H9 (cell line): Measurements from ENCODE around the gene GYS2. TPM values are rescaled to one million over a fixed set of nuclear protein-coding genes. Genes with fewer than 3 reads are reported as not detected.

Experiments used
- DNase-seq: peaks from one replicate; pipeline ENCODE4 v3.0.0-alpha.2; 2017
- H2AFZ ChIP-seq: one replicate; pipeline ENCODE4 v1.6.1; 2013; ENCODE audit warnings: mild to moderate bottlenecking, low read length, control low read depth, moderate library complexity
- H2AK5ac ChIP-seq: 2 replicates; pipeline ENCODE4 v1.6.1; 2013; ENCODE audit warnings: low read length, control low read depth, mixed read lengths; ENCODE audit not compliant: insufficient read length
- H2BK120ac ChIP-seq: one replicate; pipeline ENCODE4 v1.6.1; 2013; ENCODE audit warnings: low read depth, mild to moderate bottlenecking, low read length, control low read depth, inconsistent platforms; ENCODE audit not compliant: poor library complexity, severe bottlenecking
- H2BK12ac ChIP-seq: 2 replicates; pipeline ENCODE4 v1.6.1; 2013; ENCODE audit warnings: low read length, control low read depth, mixed read lengths, low read depth; ENCODE audit not compliant: insufficient read length
- H2BK15ac ChIP-seq: 2 replicates; pipeline ENCODE4 v1.6.1; 2013; ENCODE audit warnings: low read depth, low read length, control low read depth
- H2BK20ac ChIP-seq: one replicate; pipeline ENCODE4 v1.6.1; 2013; ENCODE audit warnings: low read depth, mild to moderate bottlenecking, low read length, control low read depth, inconsistent platforms; ENCODE audit not compliant: poor library complexity, severe bottlenecking
- H2BK5ac ChIP-seq: 2 replicates; pipeline ENCODE4 v1.6.1; 2013; ENCODE audit warnings: low read length, control low read depth, mixed read lengths; ENCODE audit not compliant: insufficient read length
- H3K14ac ChIP-seq: 2 replicates; pipeline ENCODE4 v1.6.1; 2013; ENCODE audit warnings: low read length, control low read depth; ENCODE audit not compliant: insufficient read depth
- H3K18ac ChIP-seq: 2 replicates; pipeline ENCODE4 v1.6.1; 2013; ENCODE audit warnings: low read depth, mild to moderate bottlenecking, mixed read lengths, low read length, control low read depth; ENCODE audit not compliant: insufficient read length
- H3K23ac ChIP-seq: 2 replicates; pipeline ENCODE4 v1.6.1; 2013; ENCODE audit warnings: low read length, control low read depth, mixed read lengths, low read depth; ENCODE audit not compliant: insufficient read length
- H3K23me2 ChIP-seq: 2 replicates; pipeline ENCODE4 v1.6.1; 2013; ENCODE audit warnings: low read depth, mild to moderate bottlenecking, mixed read lengths, low read length, control low read depth; ENCODE audit not compliant: insufficient read length, poor library complexity, severe bottlenecking
- H3K27ac ChIP-seq: 2 replicates; pipeline ENCODE4 v1.5.1; 2013; ENCODE audit warnings: low read length, control low read depth, mixed read lengths, low read depth; ENCODE audit not compliant: insufficient read length
- H3K27me3 ChIP-seq: 2 replicates; pipeline ENCODE4 v1.6.1; 2013; ENCODE audit warnings: low read length, control low read depth, inconsistent platforms; ENCODE audit not compliant: insufficient read depth
- H3K4ac ChIP-seq: 2 replicates; pipeline ENCODE4 v1.6.1; 2013; ENCODE audit warnings: low read depth, mild to moderate bottlenecking, control low read depth, inconsistent platforms, low read length, moderate library complexity
- H3K4me1 ChIP-seq: 2 replicates; pipeline ENCODE4 v1.6.1; 2013; ENCODE audit warnings: low read length, control low read depth, inconsistent platforms; ENCODE audit not compliant: insufficient read depth
- H3K4me2 ChIP-seq: 2 replicates; pipeline ENCODE4 v1.6.1; 2013; ENCODE audit warnings: low read length, control low read depth, mixed read lengths; ENCODE audit not compliant: insufficient read length, insufficient read depth
- H3K56ac ChIP-seq: 2 replicates; pipeline ENCODE4 v1.6.1; 2013; ENCODE audit warnings: low read depth, mild to moderate bottlenecking, mixed read lengths, low read length, control low read depth; ENCODE audit not compliant: insufficient read length
- H3K79me1 ChIP-seq: 2 replicates; pipeline ENCODE4 v1.6.1; 2013; ENCODE audit warnings: low read depth, mild to moderate bottlenecking, moderate library complexity, low read length, control low read depth, inconsistent platforms; ENCODE audit not compliant: insufficient read depth, poor library complexity, severe bottlenecking
- H3K79me2 ChIP-seq: 2 replicates; pipeline ENCODE4 v1.6.1; 2013; ENCODE audit warnings: low read length, control low read depth, inconsistent platforms; ENCODE audit not compliant: insufficient read depth
- H3K9ac ChIP-seq: 2 replicates; pipeline ENCODE4 v1.6.1; 2013; ENCODE audit warnings: low read length, control low read depth, mixed read lengths; ENCODE audit not compliant: insufficient read length; ENCODE audit errors: extremely low read depth
- H3K9me3 ChIP-seq: one replicate; pipeline ENCODE4 v1.6.1; 2013; ENCODE audit warnings: low read depth, low read length, inconsistent platforms; ENCODE audit not compliant: control insufficient read depth
- H3T11ph ChIP-seq: one replicate; pipeline ENCODE4 v1.6.1; 2013; ENCODE audit warnings: mild to moderate bottlenecking, low read length, control low read depth, inconsistent platforms
- H4K20me1 ChIP-seq: one replicate; pipeline ENCODE4 v1.6.1; 2013; ENCODE audit not compliant: control insufficient read depth, insufficient read length, insufficient read depth
- H4K5ac ChIP-seq: 2 replicates; pipeline ENCODE4 v1.6.1; 2013; ENCODE audit warnings: low read depth, mild to moderate bottlenecking, mixed read lengths, low read length, control low read depth; ENCODE audit not compliant: insufficient read length
- H4K8ac ChIP-seq: replicated peaks from 2 replicates; pipeline ENCODE4 v1.6.1; 2013; ENCODE audit warnings: low read length, control low read depth, mixed read lengths, low read depth; ENCODE audit not compliant: insufficient read length
- H4K91ac ChIP-seq: 2 replicates; pipeline ENCODE4 v1.6.1; 2013; ENCODE audit warnings: low read depth, mild to moderate bottlenecking, moderate library complexity, mixed read lengths, low read length, control low read depth; ENCODE audit not compliant: insufficient read length
- H3K27ac Mint-ChIP-seq, 3 experiments: 2 replicates in 2 of 3; 3 replicates in 1 of 3; pipeline ENCODE4 v1.8.0; 2020 to 2021; ENCODE audit warnings: mixed read lengths in 3 of 3, mild to moderate bottlenecking in 1 of 3, moderate library complexity in 1 of 3
- H3K27me3 Mint-ChIP-seq: 2 replicates; pipeline ENCODE4 v1.8.0; 2021; ENCODE audit warnings: low read depth, mild to moderate bottlenecking, moderate library complexity, mixed read lengths
- H3K36me3 Mint-ChIP-seq, 3 experiments: 2 replicates in 2 of 3; 3 replicates in 1 of 3; pipeline ENCODE4 v1.8.0; 2020 to 2021; ENCODE audit warnings: low read depth in 3 of 3, mixed read lengths in 3 of 3; ENCODE audit not compliant: insufficient read depth in 1 of 3
- H3K4me1 Mint-ChIP-seq, 2 experiments: 2 replicates each; pipeline ENCODE4 v1.8.0; 2020; ENCODE audit warnings: mixed read lengths in 2 of 2
- H3K4me3 Mint-ChIP-seq, 2 experiments: 2 replicates in 1 of 2; 3 replicates in 1 of 2; pipeline ENCODE4 v1.8.0; 2020 to 2021; ENCODE audit warnings: mild to moderate bottlenecking in 2 of 2, mixed read lengths in 2 of 2, moderate library complexity in 1 of 2
- H3K9me3 Mint-ChIP-seq, 2 experiments: 2 replicates in 1 of 2; 3 replicates in 1 of 2; pipeline ENCODE4 v1.8.0; 2020; ENCODE audit warnings: mild to moderate bottlenecking in 2 of 2, mixed read lengths in 2 of 2, moderate library complexity in 1 of 2
- WGBS: extraction: QIAGEN DNeasy Blood & Tissue Kit; methylation state at CpG from one replicate; pipeline ENCODE4 v1.1.7; 2013; ENCODE audit warnings: missing lambda C conversion rate, low lambda C conversion rate, mixed read lengths; ENCODE audit not compliant: insufficient read length; ENCODE audit errors: extremely low coverage; 5-methylcytosine and 5-hydroxymethylcytosine counted together
- total RNA-seq: library from RNA; stranded (reverse); gene quantifications from 2 replicates; pipeline ENCODE4 v1.2.1, GENCODE V29; 2021
- TF ChIP-seq, protein P1 (sequence below): fragments of 200-600 bp; sonication (generic); conservative IDR thresholded peaks from 3 replicates; pipeline ENCODE4 v1.8.0; 2021; ENCODE audit warnings: antibody characterized with exemption, mild to moderate bottlenecking

Gene GYS2
- total RNA-seq, 1 experiment from 2014 or later = not detected

DNA sequence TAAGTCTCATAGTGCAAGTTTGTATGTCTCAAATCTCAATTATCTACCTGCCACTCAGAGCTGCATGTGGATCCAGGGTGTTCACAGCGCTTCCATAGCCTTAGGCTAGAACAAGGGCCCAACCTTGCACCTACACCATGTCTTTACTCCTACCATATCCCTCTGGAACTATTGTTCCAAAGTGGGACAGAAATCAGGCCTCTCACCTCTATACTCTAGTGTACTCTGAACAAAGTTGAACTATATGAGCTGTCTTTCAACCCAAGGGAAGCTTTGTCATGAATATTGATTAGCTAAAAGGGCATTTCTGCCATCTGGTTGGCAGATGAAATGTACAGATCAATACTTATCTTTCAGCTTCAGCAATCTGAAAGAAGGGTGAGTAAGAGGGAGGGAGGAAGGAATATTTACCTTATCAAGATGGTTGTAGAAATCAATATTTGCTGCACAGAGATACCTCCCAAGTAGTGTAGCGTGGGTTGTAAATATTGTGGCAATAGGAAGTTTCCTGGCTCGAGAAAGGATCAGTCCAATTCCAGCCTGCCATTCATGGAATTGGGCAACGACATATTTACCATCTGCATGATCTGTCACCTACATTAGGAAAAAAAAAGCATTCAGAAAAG is 30.8 kb downstream of the GYS2 start:
- Histone ChIP-seq H3K79me1 (no peaks in the 10 kb centered on the region), H2BK5ac (no peak overlapping the region), H3K79me2 (no peaks in the 10 kb centered on the region), H2BK12ac (no peak overlapping the region), H2BK15ac (no peak overlapping the region), H3K27me3 (no peaks in the 10 kb centered on the region), H2BK20ac (no peak overlapping the region), H3K18ac (no peak overlapping the region), H4K20me1 (no peaks in the 10 kb centered on the region), H2AK5ac (no peak overlapping the region), H3K14ac (no peak overlapping the region), H3K23me2 (no peaks in the 10 kb centered on the region), H3K9ac (no peak overlapping the region), H3T11ph (no peak overlapping the region), H3K9me3 (no peaks in the 10 kb centered on the region), H4K8ac (no peak overlapping the region), H2BK120ac (no peak overlapping the region), H2AFZ (no peak overlapping the region), H4K91ac (no peak overlapping the region), H3K23ac (no peak overlapping the region), H3K4ac (no peak overlapping the region), H3K4me1 (no peaks in the 10 kb centered on the region), H3K56ac (no peak overlapping the region), H4K5ac (no peak overlapping the region), H3K27ac (no peak overlapping the region), H3K4me2 (no peak overlapping the region)
- no peak for DNase-seq
- Mint-ChIP-seq H3K4me1 (peaks cover 0 to 4% of the 10 kb centered on the region in 2 experiments; a peak in 2 of 4 replicates), H3K36me3 (no peaks in the 10 kb centered on the region), H3K27ac (no peak overlapping the region; a peak in 1 of 7 replicates), H3K27me3 (no peaks in the 10 kb centered on the region), H3K4me3 (no peak overlapping the region), H3K9me3 (no peaks in the 10 kb centered on the region)
- TF ChIP-seq, protein P1, sequence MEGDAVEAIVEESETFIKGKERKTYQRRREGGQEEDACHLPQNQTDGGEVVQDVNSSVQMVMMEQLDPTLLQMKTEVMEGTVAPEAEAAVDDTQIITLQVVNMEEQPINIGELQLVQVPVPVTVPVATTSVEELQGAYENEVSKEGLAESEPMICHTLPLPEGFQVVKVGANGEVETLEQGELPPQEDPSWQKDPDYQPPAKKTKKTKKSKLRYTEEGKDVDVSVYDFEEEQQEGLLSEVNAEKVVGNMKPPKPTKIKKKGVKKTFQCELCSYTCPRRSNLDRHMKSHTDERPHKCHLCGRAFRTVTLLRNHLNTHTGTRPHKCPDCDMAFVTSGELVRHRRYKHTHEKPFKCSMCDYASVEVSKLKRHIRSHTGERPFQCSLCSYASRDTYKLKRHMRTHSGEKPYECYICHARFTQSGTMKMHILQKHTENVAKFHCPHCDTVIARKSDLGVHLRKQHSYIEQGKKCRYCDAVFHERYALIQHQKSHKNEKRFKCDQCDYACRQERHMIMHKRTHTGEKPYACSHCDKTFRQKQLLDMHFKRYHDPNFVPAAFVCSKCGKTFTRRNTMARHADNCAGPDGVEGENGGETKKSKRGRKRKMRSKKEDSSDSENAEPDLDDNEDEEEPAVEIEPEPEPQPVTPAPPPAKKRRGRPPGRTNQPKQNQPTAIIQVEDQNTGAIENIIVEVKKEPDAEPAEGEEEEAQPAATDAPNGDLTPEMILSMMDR = no peak
- WGBS = no CpG with 5 or more reads among the region's 4 CpGs
